ENCODE measurements around the gene MECR.

The MECR gene

GRCh38 chr1:29166291-29166878, 64.3 kb downstream of the MECR start:
- H3K9ac ChIP-seq = no peak overlapping the region

GRCh38 chr1:29164588-29164987, 66.1 kb downstream of the MECR start:
- Histone ChIP-seq H3K4me2 (ENCODE audit: low read length) (no peak overlapping the region), H3K79me2 (peaks cover 32% of the 10 kb centered on the region), H3K9me3 (ENCODE audit: control insufficient read depth, low read length) (no peaks in the 10 kb centered on the region), H3K36me3 (ENCODE audit: control insufficient read depth, insufficient read depth, low read length) (no peaks in the 10 kb centered on the region), H3K27me3 (ENCODE audit: control insufficient read depth, insufficient read depth, low read length) (no peaks in the 10 kb centered on the region), H3K4me3 (ENCODE audit: low read depth, low read length) (no peak overlapping the region), H3K27ac (no peak overlapping the region), H2AFZ (no peak overlapping the region), H3K9ac (no peak overlapping the region), H3K4me1 (peaks cover 5% of the 10 kb centered on the region)
- TF ChIP-seq CTCF (IDR thresholded peaks at IDR 0.05) = no peak

More at GRCh38 chr1:29166291-29166878, 64.3 kb downstream of the MECR start:
- Histone ChIP-seq H3K4me3 (ENCODE audit: low read depth, low read length) (no peak overlapping the region), H3K27me3 (ENCODE audit: control insufficient read depth, insufficient read depth, low read length) (no peaks in the 10 kb centered on the region), H3K4me1 (peaks cover 2% of the 10 kb centered on the region), H3K4me2 (ENCODE audit: low read length) (no peak overlapping the region), H3K36me3 (ENCODE audit: control insufficient read depth, insufficient read depth, low read length) (no peaks in the 10 kb centered on the region), H3K9me3 (ENCODE audit: control insufficient read depth, low read length) (no peaks in the 10 kb centered on the region), H3K27ac (no peak overlapping the region), H3K79me2 (peaks cover 43% of the 10 kb centered on the region), H2AFZ (no peak overlapping the region)
- TF ChIP-seq CTCF (IDR thresholded peaks at IDR 0.05) = no peak

DNA sequence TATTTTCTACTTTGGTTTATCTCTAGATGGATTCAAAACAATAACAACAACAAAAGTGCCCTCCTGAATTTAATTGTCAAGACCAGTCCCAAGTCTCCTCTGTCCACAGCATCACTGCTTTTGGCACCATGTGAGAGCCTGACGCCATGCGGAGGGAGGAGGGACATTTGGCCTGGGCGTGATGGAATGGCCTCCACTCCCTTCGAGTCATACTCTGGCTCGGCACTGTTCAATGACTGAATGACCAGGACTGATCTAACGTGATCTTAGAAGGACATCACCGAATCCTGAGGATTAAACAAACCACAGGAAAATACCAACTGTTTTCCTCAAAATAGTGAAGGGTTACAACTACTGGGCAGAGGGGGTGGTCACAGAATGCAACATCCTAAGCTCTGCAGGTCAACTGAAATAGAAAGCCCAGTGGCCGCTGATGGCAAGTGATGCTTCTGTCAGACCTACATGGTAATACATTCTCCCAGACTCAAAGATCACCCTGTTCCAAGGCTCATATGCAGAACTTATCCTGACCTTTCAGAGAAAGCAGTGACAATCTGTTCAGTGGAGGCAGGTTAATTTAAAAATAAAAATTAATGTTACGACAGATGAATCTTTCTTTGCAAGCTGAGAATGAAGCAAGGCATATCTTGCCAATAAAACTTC, 68.1 kb downstream of the MECR start:
- H2AFZ ChIP-seq = no peak overlapping the region
- no peak overlapping the region for H3K9ac ChIP-seq
- no peak overlapping the region for H3K4me3 ChIP-seq (ENCODE audit: low read depth, low read length)
- no peak overlapping the region for H3K27ac ChIP-seq
- H3K27me3 ChIP-seq (ENCODE audit: control insufficient read depth, insufficient read depth, low read length) = no peaks in the 10 kb centered on the region
- no peak overlapping the region for H3K4me2 ChIP-seq (ENCODE audit: low read length)
- peaks cover 6% of the 10 kb centered on the region for H3K4me1 ChIP-seq
- H3K9me3 ChIP-seq (ENCODE audit: control insufficient read depth, low read length) = no peaks in the 10 kb centered on the region
- peaks cover 26% of the 10 kb centered on the region for H3K79me2 ChIP-seq
- H3K36me3 ChIP-seq (ENCODE audit: control insufficient read depth, insufficient read depth, low read length) = no peaks in the 10 kb centered on the region
- no peak for TF ChIP-seq CTCF (IDR thresholded peaks at IDR 0.05)

DNA sequence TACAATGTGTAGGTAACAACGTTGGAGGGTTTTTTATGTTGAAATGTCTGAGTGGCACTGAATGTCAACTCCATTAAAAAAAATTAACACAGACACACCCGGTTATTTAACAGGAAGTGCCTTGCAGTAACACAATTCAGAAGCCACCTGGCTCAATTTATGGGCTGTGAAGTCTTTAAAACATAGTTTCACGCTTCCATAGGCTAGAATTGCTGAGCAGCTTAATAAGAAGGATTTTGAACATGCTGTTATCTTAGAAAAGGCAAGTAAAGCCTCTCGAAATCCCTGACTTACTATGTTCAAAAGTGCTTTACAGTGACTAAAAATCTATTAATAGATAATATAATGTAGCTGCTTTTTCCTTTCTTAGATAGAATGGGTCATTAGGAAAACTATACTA, 68.7 kb downstream of the MECR start:
- H3K79me2 ChIP-seq = peaks cover 23% of the 10 kb centered on the region
- no peak overlapping the region for H2AFZ ChIP-seq
- H3K27ac ChIP-seq = no peak overlapping the region
- no peak for TF ChIP-seq CTCF (IDR thresholded peaks at IDR 0.05)
- no peak overlapping the region for H3K9ac ChIP-seq
- no peaks in the 10 kb centered on the region for H3K9me3 ChIP-seq (ENCODE audit: control insufficient read depth, low read length)
- H3K4me1 ChIP-seq = peaks cover 10% of the 10 kb centered on the region
- H3K4me3 ChIP-seq (ENCODE audit: low read depth, low read length) = no peak overlapping the region
- no peaks in the 10 kb centered on the region for H3K36me3 ChIP-seq (ENCODE audit: control insufficient read depth, insufficient read depth, low read length)
- no peaks in the 10 kb centered on the region for H3K27me3 ChIP-seq (ENCODE audit: control insufficient read depth, insufficient read depth, low read length)
- no peak overlapping the region for H3K4me2 ChIP-seq (ENCODE audit: low read length)

GRCh38 chr1:29159773-29160172, 71.0 kb downstream of the MECR start:
- Histone ChIP-seq H3K4me3 (ENCODE audit: low read depth, low read length) (no peak overlapping the region), H3K9ac (no peak overlapping the region), H3K9me3 (ENCODE audit: control insufficient read depth, low read length) (no peaks in the 10 kb centered on the region), H3K27ac (no peak overlapping the region), H3K36me3 (ENCODE audit: control insufficient read depth, insufficient read depth, low read length) (no peaks in the 10 kb centered on the region), H3K79me2 (peaks cover 3% of the 10 kb centered on the region), H2AFZ (no peak overlapping the region), H3K4me1 (peaks cover 22% of the 10 kb centered on the region), H3K4me2 (ENCODE audit: low read length) (no peak overlapping the region), H3K27me3 (ENCODE audit: control insufficient read depth, insufficient read depth, low read length) (no peaks in the 10 kb centered on the region)
- TF ChIP-seq CTCF (IDR thresholded peaks at IDR 0.05) = no peak

All from parathyroid adenoma (tissue), 2 donors.